HepG2 (cell line): ENCODE data around the gene GPR32. TPM values are rescaled to one million over a fixed set of nuclear protein-coding genes. Genes with fewer than 3 reads are reported as not detected.

Source experiments
- ATF5 ChIP-seq: sonication (generic); formaldehyde crosslinking; IDR thresholded peaks from 2 replicates; pipeline ENCODE4 v1.4.0; 2020; ENCODE audit warnings: mild to moderate bottlenecking, low read depth, missing genetic modification reagents
- CSRNP1 ChIP-seq: sonication (generic); formaldehyde crosslinking; IDR thresholded peaks from 2 replicates; pipeline ENCODE4 v1.8.1; 2023; ENCODE audit warnings: mild to moderate bottlenecking, missing genetic modification reagents
- CTCF ChIP-seq: sonication (generic); formaldehyde crosslinking; IDR thresholded peaks from 2 replicates; pipeline ENCODE4 v1.5.0; 2020; ENCODE audit warnings: mild to moderate bottlenecking, missing genetic modification reagents, moderate library complexity
- IRX3 ChIP-seq: sonication (generic); formaldehyde crosslinking; IDR thresholded peaks from 2 replicates; pipeline ENCODE4 v1.8.1; 2023; ENCODE audit warnings: mild to moderate bottlenecking, low read depth, missing genetic modification reagents, borderline replicate concordance
- NONO ChIP-seq, 2 experiments: fragments of 450-650 bp in 1 of 2; sonication (generic) in 1 of 2; formaldehyde crosslinking in 1 of 2; IDR thresholded peaks in 1 of 2; conservative IDR thresholded peaks in 1 of 2; 2 replicates each; pipeline versions ENCODE4 v1.6.1 to v1.8.0; 2017 to 2022; ENCODE audit warnings: mild to moderate bottlenecking in 1 of 2, missing genetic modification reagents in 1 of 2, moderate library complexity in 1 of 2
- REPIN1 ChIP-seq: sonication (generic); formaldehyde crosslinking; IDR thresholded peaks from 2 replicates; pipeline ENCODE4 v1.8.0; 2022; ENCODE audit warnings: missing genetic modification reagents, low read depth, mild to moderate bottlenecking, borderline replicate concordance
- SUZ12 ChIP-seq: fragments of 150-350 bp; IDR thresholded peaks from 2 replicates; pipeline ENCODE4 v1.6.1; 2014; ENCODE audit warnings: low read depth, low read length
- ZC3H13 ChIP-seq: sonication (generic); formaldehyde crosslinking; IDR thresholded peaks from 2 replicates; pipeline ENCODE4 v1.8.1; 2023; ENCODE audit warnings: mild to moderate bottlenecking, missing genetic modification reagents, moderate library complexity
- ZSCAN9 ChIP-seq: IDR thresholded peaks from 2 replicates; pipeline ENCODE4 v1.6.1; 2016; ENCODE audit warnings: borderline replicate concordance
- polyA plus RNA-seq, 8 experiments: library from polyadenylated mRNA; depleted of rRNA in 3 of 8; stranded (reverse) in 7 of 8; unstranded in 1 of 8; fragments of >200 nt; fragmentation: Illumina TruSeq in 4 of 8; extraction: Trizol in 4 of 8; gene quantifications; 2 replicates each; pipeline versions ENCODE4 v1.2.1 to v1.2.3, GENCODE V29; 2011 to 2016; ENCODE audit warnings: low read depth in 4 of 8, missing spikeins in 1 of 8, mixed read lengths in 1 of 8; ENCODE audit not compliant: insufficient read depth in 1 of 8
- total RNA-seq, 5 experiments: library from RNA; depleted of rRNA; stranded (reverse); fragments of >200 nt; fragmentation: Illumina TruSeq; extraction: Trizol; gene quantifications; 2 replicates each; pipeline ENCODE4 v1.2.3, GENCODE V29; 2016; ENCODE audit warnings: low read depth in 1 of 5
- TF ChIP-seq, protein P1 (sequence below): sonication (generic); formaldehyde crosslinking; IDR thresholded peaks from 2 replicates; pipeline ENCODE4 v1.4.0; 2020; ENCODE audit warnings: missing genetic modification reagents, borderline replicate concordance
- TF ChIP-seq, protein P2 (sequence below): sonication (generic); formaldehyde crosslinking; IDR thresholded peaks from 2 replicates; pipeline ENCODE4 v1.9.0; 2022; ENCODE audit warnings: missing genetic modification reagents, mild to moderate bottlenecking, borderline replicate concordance

Gene GPR32
- total and polyA plus RNA-seq, 2 of the 13 experiments (the other 11 are each of a cell fraction or from before 2014, with no cell fraction given) = not detected

DNA sequence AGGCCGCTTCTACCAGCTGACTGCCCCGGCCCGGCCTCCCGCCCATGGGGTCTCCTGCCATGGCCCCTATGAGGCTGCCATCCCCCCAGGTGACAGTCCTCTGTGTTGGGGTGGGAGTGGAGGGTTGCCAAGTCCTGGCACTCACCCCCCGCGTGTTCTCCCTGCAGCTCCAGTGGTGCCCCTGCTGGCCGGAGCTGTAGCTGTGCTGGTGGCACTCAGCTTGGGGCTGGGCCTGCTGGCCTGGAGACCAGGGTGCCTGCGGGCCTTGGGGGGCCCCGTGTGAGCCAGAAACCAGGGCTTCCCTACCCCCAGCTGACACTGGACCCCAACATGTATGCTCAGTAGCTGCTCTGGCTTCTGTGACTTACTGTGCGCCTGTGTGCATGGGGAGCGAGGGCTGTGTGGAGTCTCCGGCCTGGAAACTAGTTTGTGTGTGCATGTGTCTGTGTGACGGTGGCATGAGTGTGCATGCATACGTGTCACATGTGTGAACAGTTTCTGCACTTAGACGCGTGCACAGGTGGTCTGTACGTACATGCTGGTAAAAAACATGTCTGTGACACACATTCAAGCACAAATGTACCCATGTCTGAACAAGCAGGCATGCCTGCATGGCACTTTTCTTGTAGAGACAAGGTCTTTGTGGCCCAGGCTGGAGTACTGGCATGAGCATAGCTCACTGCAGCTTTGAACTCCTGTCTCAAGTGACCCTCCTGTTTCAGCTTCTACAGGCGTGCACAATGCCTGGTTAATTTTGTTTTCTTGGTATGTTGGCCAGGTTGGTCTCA lies 24.8 kb downstream of the GPR32 start (continued):
- TF ChIP-seq CTCF (CRISPR knock-in tag) (peak; percentile 18; the same call in 1 of the 2 replicates), REPIN1 (peak; percentile 69; the same call in 1 of the 2 replicates), ZC3H13 (CRISPR knock-in tag) (peak; percentile 95), CSRNP1 (CRISPR knock-in tag) (peak; percentile 42; the same call in 1 of the 2 replicates), ATF5 (0 out of 2 replicates have a peak, but pooled peaks have one; percentile 16), SUZ12 (no peak), IRX3 (0 out of 2 replicates have a peak, but pooled peaks have one; percentile 21), NONO (IDR thresholded peaks at IDR 0.05) (no peak), NONO (CRISPR knock-in tag; conservative IDR thresholded peaks at IDR 0.05) (peak; percentile 66), ZSCAN9 (CRISPR knock-in tag) (no peak)
- TF ChIP-seq, protein P1, sequence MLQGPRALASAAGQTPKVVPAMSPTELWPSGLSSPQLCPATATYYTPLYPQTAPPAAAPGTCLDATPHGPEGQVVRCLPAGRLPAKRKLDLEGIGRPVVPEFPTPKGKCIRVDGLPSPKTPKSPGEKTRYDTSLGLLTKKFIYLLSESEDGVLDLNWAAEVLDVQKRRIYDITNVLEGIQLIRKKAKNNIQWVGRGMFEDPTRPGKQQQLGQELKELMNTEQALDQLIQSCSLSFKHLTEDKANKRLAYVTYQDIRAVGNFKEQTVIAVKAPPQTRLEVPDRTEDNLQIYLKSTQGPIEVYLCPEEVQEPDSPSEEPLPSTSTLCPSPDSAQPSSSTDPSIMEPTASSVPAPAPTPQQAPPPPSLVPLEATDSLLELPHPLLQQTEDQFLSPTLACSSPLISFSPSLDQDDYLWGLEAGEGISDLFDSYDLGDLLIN = no peak
- TF ChIP-seq, protein P2, sequence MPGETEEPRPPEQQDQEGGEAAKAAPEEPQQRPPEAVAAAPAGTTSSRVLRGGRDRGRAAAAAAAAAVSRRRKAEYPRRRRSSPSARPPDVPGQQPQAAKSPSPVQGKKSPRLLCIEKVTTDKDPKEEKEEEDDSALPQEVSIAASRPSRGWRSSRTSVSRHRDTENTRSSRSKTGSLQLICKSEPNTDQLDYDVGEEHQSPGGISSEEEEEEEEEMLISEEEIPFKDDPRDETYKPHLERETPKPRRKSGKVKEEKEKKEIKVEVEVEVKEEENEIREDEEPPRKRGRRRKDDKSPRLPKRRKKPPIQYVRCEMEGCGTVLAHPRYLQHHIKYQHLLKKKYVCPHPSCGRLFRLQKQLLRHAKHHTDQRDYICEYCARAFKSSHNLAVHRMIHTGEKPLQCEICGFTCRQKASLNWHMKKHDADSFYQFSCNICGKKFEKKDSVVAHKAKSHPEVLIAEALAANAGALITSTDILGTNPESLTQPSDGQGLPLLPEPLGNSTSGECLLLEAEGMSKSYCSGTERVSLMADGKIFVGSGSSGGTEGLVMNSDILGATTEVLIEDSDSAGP (CRISPR knock-in tag) = peak; percentile 72; the same call in 1 of the 2 replicates
